PC-9 (cell line): ENCODE results near the gene UBLCP1. TPM values are rescaled to one million over a fixed set of nuclear protein-coding genes. Genes with fewer than 3 reads are reported as not detected.

Experiments
- BruUV-seq: library from RNA; stranded (reverse); fragments of 400-500 nt; replicated peaks from 2 replicates; lab custom pipeline; 2021; lab: Mats Ljungman, UMichigan
- CTCF ChIA-PET: fragments of 300-600 bp; sonication (Branson Sonifier 250); formaldehyde crosslinking; loops from one replicate; lab custom pipeline; 2022; ENCODE audit warnings: antibody characterized with exemption; lab: Charles Lee
- POLR2A ChIA-PET: fragments of 300-600 bp; sonication (Branson Sonifier 250); formaldehyde crosslinking; loops from one replicate; lab custom pipeline; 2022; ENCODE audit warnings: antibody characterized with exemption; ENCODE audit not compliant: unreplicated experiment; lab: Charles Lee
- DNase-seq, 2 experiments: peaks; one replicate each; pipeline versions ENCODE4 v3.0.0 to v3.0.0-alpha.2; 2015 to 2022; ENCODE audit warnings: mixed read lengths in 1 of 2
- H2AFZ ChIP-seq: fragments of 200-600 bp; sonication (generic); 2 replicates; pipeline ENCODE4 v1.8.1; 2017; ENCODE audit warnings: antibody characterized with exemption
- H3F3A ChIP-seq: fragments of 200-600 bp; sonication (generic); 2 replicates; pipeline ENCODE4 v1.8.1; 2017; ENCODE audit warnings: antibody characterized with exemption, mild to moderate bottlenecking, low read depth; ENCODE audit not compliant: insufficient read depth
- H3K27ac ChIP-seq: fragments of 200-600 bp; sonication (generic); 2 replicates; pipeline ENCODE4 v1.6.1; 2016; ENCODE audit warnings: mixed run types
- H3K27me3 ChIP-seq: fragments of 200-600 bp; sonication (generic); 2 replicates; pipeline ENCODE4 v1.6.1; 2016; ENCODE audit warnings: low read depth, mixed run types; ENCODE audit not compliant: insufficient read depth
- H3K36me3 ChIP-seq: fragments of 200-600 bp; sonication (generic); 2 replicates; pipeline ENCODE4 v1.6.1; 2016; ENCODE audit warnings: low read depth, mixed run types
- H3K4me1 ChIP-seq: fragments of 200-600 bp; sonication (generic); replicated peaks from 2 replicates; pipeline ENCODE4 v1.6.1; 2016; ENCODE audit warnings: mixed run types; ENCODE audit not compliant: insufficient read depth
- H3K4me2 ChIP-seq: fragments of 200-600 bp; sonication (generic); 2 replicates; pipeline ENCODE4 v1.6.1; 2017; ENCODE audit warnings: mixed run types
- H3K4me3 ChIP-seq: fragments of 200-600 bp; sonication (generic); 2 replicates; pipeline ENCODE4 v1.6.1; 2016; ENCODE audit warnings: mixed run types
- H3K79me2 ChIP-seq: fragments of 200-600 bp; sonication (generic); 2 replicates; pipeline ENCODE4 v1.6.1; 2017; ENCODE audit warnings: low read depth, mixed run types
- H3K9me2 ChIP-seq: fragments of 200-600 bp; sonication (generic); 2 replicates; pipeline ENCODE4 v1.8.1; 2017; ENCODE audit warnings: mild to moderate bottlenecking; ENCODE audit not compliant: insufficient read depth
- H3K9me3 ChIP-seq: fragments of 200-600 bp; sonication (generic); 2 replicates; pipeline ENCODE4 v1.8.1; 2016; ENCODE audit warnings: low read depth; ENCODE audit not compliant: insufficient read depth
- H4K20me1 ChIP-seq: fragments of 200-600 bp; sonication (generic); 2 replicates; pipeline ENCODE4 v1.8.1; 2017; ENCODE audit not compliant: insufficient read depth
- EZH2 ChIP-seq: fragments of 200-600 bp; sonication (generic); IDR thresholded peaks from 2 replicates; pipeline ENCODE4 v1.8.0; 2017; ENCODE audit warnings: antibody characterized with exemption, low read depth
- intact Hi-C: fragments of 100-400 bp; cut with micrococcal nuclease; formaldehyde crosslinking; loops from one replicate; pipeline ENCODE4 v1.10.0; 2022; ENCODE audit not compliant: unreplicated experiment
- total RNA-seq: library from RNA; stranded (reverse); gene quantifications from 2 replicates; pipeline ENCODE4 v1.2.3, GENCODE V29; 2021
- TF ChIP-seq, protein P1 (sequence below): fragments of 200-600 bp; sonication (generic); conservative IDR thresholded peaks from 2 replicates; pipeline ENCODE4 v1.6.1; 2017; ENCODE audit warnings: mixed run types, antibody characterized with exemption, mild to moderate bottlenecking, moderate library complexity

UBLCP1 gene
- total RNA-seq, 1 experiment from 2014 or later: 27.8 TPM

DNA sequence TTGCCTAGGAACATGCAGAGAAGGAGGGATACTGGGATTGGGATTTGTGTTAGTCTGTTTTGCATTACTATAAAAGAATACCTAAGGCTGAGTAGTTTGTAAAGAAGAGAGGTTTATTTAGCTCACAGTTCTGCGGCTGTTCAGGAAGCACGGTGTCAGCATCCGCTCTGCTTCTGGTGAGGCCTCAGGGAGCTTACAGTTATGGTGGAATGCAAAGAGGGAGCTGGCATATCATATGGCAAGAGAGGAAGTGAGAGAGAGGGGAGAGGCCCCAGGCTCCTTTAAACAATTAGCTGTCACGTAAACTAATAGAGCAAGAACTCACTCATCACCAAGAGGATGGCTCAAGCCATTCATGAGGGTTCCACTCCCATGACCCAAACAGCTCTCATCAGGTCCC lies 40.2 kb downstream of the UBLCP1 start:
- Histone ChIP-seq H3K9me2 (no peaks in the 10 kb centered on the region), H4K20me1 (no peaks in the 10 kb centered on the region), H3K9me3 (peaks cover 26% of the 10 kb centered on the region), H3K4me2 (no peak overlapping the region), H3K36me3 (no peaks in the 10 kb centered on the region), H3K4me3 (no peak overlapping the region), H3F3A (peaks cover 6% of the 10 kb centered on the region; the same call in 1 of the 2 replicates), H3K27me3 (peaks cover 11% of the 10 kb centered on the region; the same call in 1 of the 2 replicates), H3K4me1 (no peaks in the 10 kb centered on the region), H3K79me2 (no peaks in the 10 kb centered on the region), H2AFZ (no peak overlapping the region), H3K27ac (no peak overlapping the region)
- ChIA-PET CTCF (no interaction called here), POLR2A (interaction anchor here (0.7 kb wide), 1 partner anchor 684 kb away, joined by 5 read pairs; no protein-coding TSS in a partner anchor)
- DNase-seq: no peak
- TF ChIP-seq, protein P1, sequence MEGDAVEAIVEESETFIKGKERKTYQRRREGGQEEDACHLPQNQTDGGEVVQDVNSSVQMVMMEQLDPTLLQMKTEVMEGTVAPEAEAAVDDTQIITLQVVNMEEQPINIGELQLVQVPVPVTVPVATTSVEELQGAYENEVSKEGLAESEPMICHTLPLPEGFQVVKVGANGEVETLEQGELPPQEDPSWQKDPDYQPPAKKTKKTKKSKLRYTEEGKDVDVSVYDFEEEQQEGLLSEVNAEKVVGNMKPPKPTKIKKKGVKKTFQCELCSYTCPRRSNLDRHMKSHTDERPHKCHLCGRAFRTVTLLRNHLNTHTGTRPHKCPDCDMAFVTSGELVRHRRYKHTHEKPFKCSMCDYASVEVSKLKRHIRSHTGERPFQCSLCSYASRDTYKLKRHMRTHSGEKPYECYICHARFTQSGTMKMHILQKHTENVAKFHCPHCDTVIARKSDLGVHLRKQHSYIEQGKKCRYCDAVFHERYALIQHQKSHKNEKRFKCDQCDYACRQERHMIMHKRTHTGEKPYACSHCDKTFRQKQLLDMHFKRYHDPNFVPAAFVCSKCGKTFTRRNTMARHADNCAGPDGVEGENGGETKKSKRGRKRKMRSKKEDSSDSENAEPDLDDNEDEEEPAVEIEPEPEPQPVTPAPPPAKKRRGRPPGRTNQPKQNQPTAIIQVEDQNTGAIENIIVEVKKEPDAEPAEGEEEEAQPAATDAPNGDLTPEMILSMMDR: no peak
- no peak for TF ChIP-seq EZH2
- BruUV-seq: no TSS peak
- intact Hi-C loops: no loop called here

DNA sequence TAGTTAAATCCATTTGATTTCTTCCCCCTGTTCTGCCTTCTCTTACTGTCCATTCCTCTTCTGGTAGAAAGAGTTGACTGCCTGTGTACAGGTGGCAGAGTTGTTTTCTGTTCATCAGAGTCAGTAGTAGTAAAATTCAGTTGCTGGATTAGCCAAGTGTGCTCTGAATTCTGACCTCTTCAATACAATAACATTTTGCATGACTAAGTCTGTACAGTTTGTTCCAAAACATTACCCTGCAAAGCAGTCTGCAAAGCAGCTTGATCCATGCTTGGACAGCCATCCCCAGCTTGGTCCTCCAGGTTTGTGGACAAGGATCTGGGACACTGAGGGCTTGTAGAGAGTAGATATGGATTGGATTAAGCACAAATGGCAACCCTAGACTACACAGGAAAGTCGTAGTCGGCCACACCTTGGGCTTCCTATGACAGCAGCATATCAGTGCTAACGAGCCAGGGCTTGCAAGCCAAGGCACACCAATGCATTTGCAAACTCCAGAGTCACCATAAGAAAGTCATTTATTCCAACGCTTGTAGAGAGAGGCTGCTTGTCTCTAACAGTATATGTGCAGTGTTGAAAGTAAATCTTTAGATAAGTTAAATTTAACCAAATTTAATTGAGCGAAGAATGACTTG lies 42.0 kb downstream of the UBLCP1 start:
- TF ChIP-seq, protein P1: no peak
- no peak for TF ChIP-seq EZH2
- H3K27ac ChIP-seq: no peak overlapping the region
- no peak for DNase-seq
- no peaks in the 10 kb centered on the region for H4K20me1 ChIP-seq
- H2AFZ ChIP-seq: no peak overlapping the region
- H3K4me2 ChIP-seq: no peak overlapping the region
- H3K9me3 ChIP-seq: peaks cover 20% of the 10 kb centered on the region
- intact Hi-C loops: no loop called here
- no TSS peak for BruUV-seq
- no peaks in the 10 kb centered on the region for H3K36me3 ChIP-seq
- H3K4me1 ChIP-seq: no peaks in the 10 kb centered on the region
- no peaks in the 10 kb centered on the region for H3K79me2 ChIP-seq
- POLR2A ChIA-PET: no interaction called here
- CTCF ChIA-PET: no interaction called here
- peaks cover 23% of the 10 kb centered on the region; the same call in 1 of the 2 replicates for H3K27me3 ChIP-seq
- H3F3A ChIP-seq: peaks cover 6% of the 10 kb centered on the region; the same call in 1 of the 2 replicates
- no peaks in the 10 kb centered on the region for H3K9me2 ChIP-seq
- H3K4me3 ChIP-seq: no peak overlapping the region

DNA sequence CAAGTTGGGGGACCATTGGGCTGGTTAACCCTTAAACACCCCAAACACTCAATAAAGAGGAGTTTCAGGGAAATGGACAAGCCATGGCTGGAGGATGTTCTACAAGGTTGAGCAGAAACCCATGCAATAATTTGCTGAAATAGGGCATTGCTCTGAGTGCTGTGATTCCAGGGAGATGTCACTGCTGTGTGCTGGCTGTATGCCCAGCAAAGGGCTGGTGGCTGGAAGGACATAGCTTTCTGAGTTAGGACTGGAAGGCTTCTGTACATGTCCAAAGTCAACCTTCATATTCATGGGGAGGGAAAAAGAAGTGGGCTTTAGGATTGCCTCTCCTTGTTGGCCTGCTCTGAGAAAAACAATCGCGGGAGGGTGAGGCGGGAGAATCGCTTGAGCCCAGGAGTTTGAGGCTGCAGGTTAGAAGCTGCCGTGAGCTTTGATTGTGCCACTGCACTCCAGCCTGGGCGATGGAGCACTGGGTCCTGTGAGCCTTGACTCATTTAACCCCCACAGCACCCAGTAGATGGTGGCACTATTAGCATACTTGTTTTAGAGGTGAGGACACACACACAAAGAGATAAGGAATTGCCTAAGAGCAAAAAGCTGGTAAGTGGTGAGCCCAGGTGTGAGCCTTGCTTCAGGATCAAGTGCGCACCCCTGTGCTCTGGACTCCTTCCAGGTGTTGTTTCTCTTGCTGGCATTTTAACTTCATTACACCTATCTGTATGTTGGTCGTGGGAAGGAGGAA lies 46.8 kb downstream of the UBLCP1 start:
- intact Hi-C loops: no loop called here
- no peak overlapping the region for H3K4me2 ChIP-seq
- no TSS peak for BruUV-seq
- CTCF ChIA-PET: interaction anchor here (0.6 kb wide), 1 partner anchor 631 kb away, joined by 6 read pairs; no protein-coding TSS in a partner anchor
- no peaks in the 10 kb centered on the region for H3K79me2 ChIP-seq
- no peaks in the 10 kb centered on the region for H3K4me1 ChIP-seq
- H3F3A ChIP-seq: no peaks in the 10 kb centered on the region
- H2AFZ ChIP-seq: no peak overlapping the region
- no peaks in the 10 kb centered on the region for H4K20me1 ChIP-seq
- H3K9me3 ChIP-seq: no peaks in the 10 kb centered on the region
- H3K36me3 ChIP-seq: no peaks in the 10 kb centered on the region
- no peaks in the 10 kb centered on the region for H3K9me2 ChIP-seq
- no peak for TF ChIP-seq EZH2
- peaks cover 28% of the 10 kb centered on the region; the same call in 1 of the 2 replicates for H3K27me3 ChIP-seq
- H3K27ac ChIP-seq: no peak overlapping the region
- POLR2A ChIA-PET: interaction anchor here (0.6 kb wide), 1 partner anchor 1109 kb away, joined by 4 read pairs; the partner anchor contains the start of gene SLU7
- H3K4me3 ChIP-seq: no peak overlapping the region
- DNase-seq: no peak
